Small intestine (tissue), 7 donors: Measurements from ENCODE around the gene SRGAP2C. TPM values are rescaled to one million over a fixed set of nuclear protein-coding genes. Genes with fewer than 3 reads are reported as not detected.
A peak's percentile ranks its signal among the peaks of the same experiment; 100 is the strongest.
"Not testable (repeated sequence)": the region's sequence is repeated elsewhere in the genome, so short reads cannot be mapped to it uniquely, and the experiment has no call there.

Experiments
- DNase-seq, 2 donors: peaks; one replicate each; pipeline versions ENCODE4 v3.0.0 to v3.0.0-alpha.2; 2013
- FAIRE-seq: peaks from 2 replicates; lab custom pipeline; 2012; peaks lifted over from hg19 to GRCh38; lab: Jason Lieb, UNC
- H3K27ac ChIP-seq, 3 donors: one replicate each; pipeline ENCODE4 v1.5.1; 2013; ENCODE audit warnings: low read length in 2 of 3, mild to moderate bottlenecking in 2 of 3, control low read depth in 1 of 3, inconsistent platforms in 1 of 3, low read depth in 1 of 3, moderate library complexity in 1 of 3
- H3K27me3 ChIP-seq, 3 donors: one replicate each; pipeline ENCODE4 v1.6.1; 2013; ENCODE audit warnings: low read length in 3 of 3, inconsistent platforms in 1 of 3; ENCODE audit not compliant: control insufficient read depth in 3 of 3, insufficient read depth in 3 of 3
- H3K36me3 ChIP-seq, 3 donors: one replicate each; pipeline ENCODE4 v1.6.1; 2013; ENCODE audit warnings: low read length in 3 of 3, inconsistent platforms in 1 of 3, low read depth in 1 of 3, mild to moderate bottlenecking in 1 of 3, moderate library complexity in 1 of 3; ENCODE audit not compliant: control insufficient read depth in 3 of 3, insufficient read depth in 2 of 3
- H3K4me1 ChIP-seq, 3 donors: one replicate each; pipeline ENCODE4 v1.6.1; 2013; ENCODE audit warnings: low read length in 2 of 3, inconsistent platforms in 1 of 3, low read depth in 1 of 3, mild to moderate bottlenecking in 1 of 3, moderate library complexity in 1 of 3; ENCODE audit not compliant: control insufficient read depth in 3 of 3, insufficient read depth in 2 of 3
- H3K4me3 ChIP-seq, 3 donors: one replicate each; pipeline ENCODE4 v1.5.1; 2013; ENCODE audit warnings: low read length in 3 of 3, control low read depth in 1 of 3, inconsistent platforms in 1 of 3, low read depth in 1 of 3, mild to moderate bottlenecking in 1 of 3, moderate library complexity in 1 of 3
- H3K9me3 ChIP-seq, 2 donors: one replicate each; pipeline ENCODE4 v1.6.1; 2013; ENCODE audit warnings: low read depth in 1 of 2, low read length in 1 of 2; ENCODE audit not compliant: control insufficient read depth in 2 of 2, insufficient read depth in 1 of 2
- WGBS, 3 donors: extraction: QIAGEN DNeasy Blood & Tissue Kit; methylation state at CpG; one replicate each; pipeline ENCODE4 v1.1.7; 2013; 5-methylcytosine and 5-hydroxymethylcytosine counted together
- polyA plus RNA-seq, 4 donors: library from polyadenylated mRNA; stranded (reverse) in 3 of 4; unstranded in 1 of 4; fragments of 200-250 nt in 3 of 4; fragments of 120-200 nt in 1 of 4; gene quantifications; one replicate each; pipeline versions ENCODE4 v1.2.1 to v1.2.3, GENCODE V29; 2013
- donor health status: healthy with polysubstance abuse.
- donor health status: control.
- donor health status: control.
- donor health status: Bipolar disorder and iron deficiency.
- donor health status: healthy.

SRGAP2C gene
- polyA plus RNA-seq, 4 donors: 1.1 to 3.7 (median 2.2) TPM

GRCh38 chr1:121386319-121386948 is 201.7 kb downstream of the SRGAP2C start:
- not testable (repeated sequence) for H3K4me3 ChIP-seq, H3K27me3 ChIP-seq, FAIRE-seq, H3K27ac ChIP-seq, H3K36me3 ChIP-seq, H3K9me3 ChIP-seq, DNase-seq, H3K4me1 ChIP-seq
- no CpG with 5 or more reads among the region's 8 CpGs for whole genome bisulfite sequencing, 3 donors

GRCh38 chr1:121389895-121390560 is 205.3 kb downstream of the SRGAP2C start:
- WGBS, 3 donors: no CpG with 5 or more reads among the region's 3 CpGs
- H3K36me3 ChIP-seq, H3K4me1 ChIP-seq, DNase-seq, H3K27ac ChIP-seq, FAIRE-seq, H3K27me3 ChIP-seq, H3K4me3 ChIP-seq, H3K9me3 ChIP-seq: not testable (repeated sequence)

- 96 to 100% (median 98%) methylated on average over 2 to 3 of the region's 3 CpGs for WGBS, 3 donors
- not testable (repeated sequence) for H3K36me3 ChIP-seq, H3K27ac ChIP-seq, H3K4me1 ChIP-seq, H3K27me3 ChIP-seq, H3K4me3 ChIP-seq, DNase-seq, FAIRE-seq, H3K9me3 ChIP-seq
Observed at GRCh38 chr1:121392130-121392529, 207.4 kb downstream of the SRGAP2C start.

GRCh38 chr1:121395718-121396201 is 211.0 kb downstream of the SRGAP2C start:
- FAIRE-seq, DNase-seq: not testable (repeated sequence)

GRCh38 chr1:121396335-121397081 is 211.7 kb downstream of the SRGAP2C start:
- peak overlapping the region; percentile 22 to 52 (median 38) for H3K4me3 ChIP-seq
- not testable (repeated sequence) for H3K9me3 ChIP-seq, H3K27ac ChIP-seq, H3K27me3 ChIP-seq, FAIRE-seq, H3K36me3 ChIP-seq, H3K4me1 ChIP-seq
- WGBS, 3 donors: 4 to 6% (median 5%) methylated on average over 58 to 83 of the region's 88 CpGs
- peak in 1 of 2 donors; percentile 32 for DNase-seq

More at GRCh38 chr1:121395718-121396201, 211.0 kb downstream of the SRGAP2C start:
- peak overlapping the region in 2 of 3 donors; percentile 18 to 52 for H3K4me3 ChIP-seq
- not testable (repeated sequence) for H3K36me3 ChIP-seq, H3K9me3 ChIP-seq, H3K27ac ChIP-seq, H3K27me3 ChIP-seq, H3K4me1 ChIP-seq
- WGBS, 3 donors: 1 to 6% (median 3%) methylated on average over 23 to 38 of the region's 38 CpGs

- WGBS, 3 donors: 23 to 46% (median 41%) methylated on average over 4 to 19 of the region's 22 CpGs
- H3K9me3 ChIP-seq, H3K4me1 ChIP-seq, H3K27me3 ChIP-seq, H3K36me3 ChIP-seq, DNase-seq, FAIRE-seq, H3K27ac ChIP-seq: not testable (repeated sequence)
- peak overlapping the region; percentile 22 to 52 (median 38) for H3K4me3 ChIP-seq
Observed at GRCh38 chr1:121397101-121397500, 212.3 kb downstream of the SRGAP2C start.

- FAIRE-seq, H3K4me1 ChIP-seq, DNase-seq, H3K27me3 ChIP-seq, H3K9me3 ChIP-seq, H3K27ac ChIP-seq, H3K36me3 ChIP-seq, H3K4me3 ChIP-seq: not testable (repeated sequence)
- WGBS, 3 donors: 44 to 89% (median 61%) methylated on average over 2 to 5 of the region's 5 CpGs
Observed at GRCh38 chr1:121399193-121399592, 214.4 kb downstream of the SRGAP2C start.

- not testable (repeated sequence) for H3K4me3 ChIP-seq, H3K4me1 ChIP-seq, H3K27ac ChIP-seq, H3K36me3 ChIP-seq, H3K27me3 ChIP-seq, DNase-seq, H3K9me3 ChIP-seq
- peak; percentile 5 for FAIRE-seq
- 85 to 91% (median 85%) methylated on average over 3 of the region's 3 CpGs for WGBS, 3 donors
Observed at GRCh38 chr1:121400108-121400507, 215.3 kb downstream of the SRGAP2C start.
